GM18498 (cell line): Measurements from ENCODE around the gene IL17F.

Source experiments
- ATAC-seq: cut with Tn5 transposase; IDR thresholded peaks from one replicate; pipeline ENCODE4 v1.9.1; 2021; ENCODE audit warnings: mild to moderate bottlenecking, moderate library complexity; ENCODE audit not compliant: unreplicated experiment

IL17F gene

GRCh38 chr6:52244400-52244799, at the start of gene IL17F:
TSS of gene IL17F (minus strand) at chr6:52244500. CDS start at chr6:52244429, 71 bp downstream.
- ATAC-seq = no peak

- no peak for ATAC-seq
Observed at GRCh38 chr6:52293067-52293466, 48.8 kb upstream of the IL17F start.

- ATAC-seq = no peak
Observed at GRCh38 chr6:52288841-52289240, 44.5 kb upstream of the IL17F start.

GRCh38 chr6:52288216-52288615, 43.9 kb upstream of the IL17F start:
- no peak for ATAC-seq

GRCh38 chr6:52286798-52287432, 42.6 kb upstream of the IL17F start:
- no peak for ATAC-seq

GRCh38 chr6:52285177-52286068, 41.1 kb upstream of the IL17F start:
- ATAC-seq = no peak

GRCh38 chr6:52284460-52285176, 40.3 kb upstream of the IL17F start, which contains the start of gene MCM3:
TSS of gene MCM3 (minus strand) at chr6:52284742. CDS start at chr6:52284674, 68 bp downstream.
- ATAC-seq = peak; percentile 98

GRCh38 chr6:52284131-52284459, 39.8 kb upstream of the IL17F start:
- ATAC-seq = peak; percentile 4

GRCh38 chr6:52283111-52283510, 38.8 kb upstream of the IL17F start:
- ATAC-seq = no peak

GRCh38 chr6:52276130-52276529, 31.8 kb upstream of the IL17F start:
- ATAC-seq = no peak

- ATAC-seq = no peak
Observed at GRCh38 chr6:52271852-52272460, 27.7 kb upstream of the IL17F start.

GRCh38 chr6:52263709-52264540, 19.6 kb upstream of the IL17F start:
- ATAC-seq = peak; percentile 72

- ATAC-seq = no peak
Observed at GRCh38 chr6:52262620-52263344, 18.5 kb upstream of the IL17F start.

GRCh38 chr6:52261229-52261628, 16.9 kb upstream of the IL17F start:
- no peak for ATAC-seq

- no peak for ATAC-seq
Observed at GRCh38 chr6:52260634-52261033, 16.3 kb upstream of the IL17F start.

GRCh38 chr6:52255434-52255833, 11.1 kb upstream of the IL17F start:
- no peak for ATAC-seq

GRCh38 chr6:52254731-52255378, 10.6 kb upstream of the IL17F start:
- no peak for ATAC-seq

GRCh38 chr6:52253494-52253893, 9.2 kb upstream of the IL17F start:
- no peak for ATAC-seq

- no peak for ATAC-seq
Observed at GRCh38 chr6:52251113-52251512, 6.8 kb upstream of the IL17F start.
